GM21360 (cell line): ENCODE measurements around the gene TTC39C.
A peak's percentile ranks its signal among the peaks of the same experiment; 100 is the strongest.
"Not testable (repeated sequence)": the region's sequence is repeated elsewhere in the genome, so short reads cannot be mapped to it uniquely, and the experiment has no call there.

Experiments
- ATAC-seq: cut with Tn5 transposase; IDR thresholded peaks from one replicate; pipeline ENCODE4 v1.9.1; 2021; ENCODE audit warnings: mild to moderate bottlenecking, moderate library complexity; ENCODE audit not compliant: unreplicated experiment

Gene TTC39C

DNA sequence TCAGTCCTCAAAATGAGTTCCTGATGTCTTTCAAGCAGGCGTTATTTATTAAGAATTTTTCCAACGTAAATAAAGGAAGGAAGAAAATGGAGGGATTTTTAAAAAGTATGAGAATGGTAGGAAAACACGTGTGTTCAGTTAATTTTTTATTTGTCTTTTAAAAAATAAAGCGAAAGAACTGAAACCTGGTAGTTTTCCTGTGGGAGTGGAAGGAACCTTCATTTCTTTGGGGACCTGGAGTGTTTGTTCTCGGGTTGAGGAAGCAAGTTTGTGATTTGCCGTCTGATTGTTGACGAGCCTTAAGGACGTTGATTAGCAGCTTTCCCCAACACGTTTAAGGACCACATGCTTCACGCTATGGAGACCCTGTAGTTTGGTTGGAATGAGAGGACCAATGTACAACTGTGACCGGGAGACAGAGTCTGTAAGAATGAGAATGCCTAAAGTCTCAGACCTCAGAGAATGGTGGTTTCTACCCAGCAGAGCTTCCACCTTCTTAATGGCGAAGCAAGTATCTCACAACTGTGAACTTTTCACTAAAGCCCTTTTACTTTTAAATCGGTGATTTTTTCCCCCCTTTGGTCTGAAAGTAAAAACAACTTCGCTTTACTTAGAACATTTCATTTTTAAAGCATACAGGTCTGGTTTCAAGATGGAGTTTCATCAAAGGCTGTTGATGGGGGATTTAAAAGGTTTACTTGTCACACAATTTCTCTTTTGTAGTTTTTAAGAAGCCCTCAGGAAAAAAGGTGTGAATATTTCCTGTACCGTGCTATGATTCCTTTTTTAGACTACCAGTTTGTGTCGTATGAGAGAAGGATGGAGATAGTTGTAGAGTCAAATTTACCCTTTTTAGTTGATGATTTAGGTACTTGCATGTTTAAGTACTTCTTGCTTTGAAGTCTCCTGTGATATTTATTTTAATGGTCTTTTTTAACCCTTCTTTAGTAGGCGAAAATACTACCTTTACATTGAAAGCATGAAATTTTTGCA is 1.4 kb downstream of the TTC39C start:
- ATAC-seq = no peak

DNA sequence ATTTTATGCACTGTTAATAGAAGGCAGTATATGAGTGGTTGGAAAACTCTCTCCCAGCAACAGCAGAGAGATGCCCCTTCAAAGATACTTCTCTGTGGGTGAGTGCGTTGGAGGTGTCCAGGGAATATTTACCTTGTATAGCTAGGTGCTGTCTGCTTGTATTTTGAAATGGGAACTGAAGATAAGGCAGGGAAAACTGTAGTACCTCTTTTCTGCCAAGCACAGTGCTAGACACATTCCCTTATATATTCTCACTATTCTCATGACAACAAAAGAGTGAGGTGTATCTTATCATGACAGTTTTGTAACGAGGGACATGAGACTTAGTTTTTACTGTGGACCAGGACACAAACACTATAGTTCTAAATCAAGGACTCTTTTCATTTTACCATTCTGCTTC is 2.1 kb downstream of the TTC39C start:
- no peak for ATAC-seq

DNA sequence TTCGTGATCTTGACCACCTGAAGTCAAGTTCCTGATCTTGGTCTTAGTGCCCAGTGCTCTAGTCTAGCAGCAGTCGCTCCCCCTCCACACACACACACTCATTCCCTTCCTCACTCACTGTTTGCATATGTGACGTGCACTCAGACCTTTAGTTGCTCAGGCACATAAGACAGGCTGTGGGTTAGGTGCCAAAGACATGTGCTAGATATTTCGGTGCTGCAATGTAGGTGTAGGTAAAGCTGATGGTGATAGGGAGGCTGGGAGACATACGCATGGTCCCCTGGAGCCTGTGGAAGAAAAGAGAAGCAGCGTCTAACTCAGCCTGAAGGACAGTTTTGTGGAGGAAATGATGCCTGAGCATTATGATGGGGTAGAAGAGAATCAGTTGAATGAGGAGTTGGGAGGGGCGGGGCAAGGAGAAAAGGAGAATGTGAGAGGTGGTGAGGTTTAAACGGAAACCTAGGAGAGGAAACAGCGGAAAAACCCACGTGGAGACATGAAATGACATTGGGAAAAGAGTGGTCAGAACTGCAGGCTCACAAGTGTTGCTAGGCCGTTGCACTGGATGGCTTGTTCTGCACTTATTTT is 3.8 kb downstream of the TTC39C start:
- no peak for ATAC-seq

DNA sequence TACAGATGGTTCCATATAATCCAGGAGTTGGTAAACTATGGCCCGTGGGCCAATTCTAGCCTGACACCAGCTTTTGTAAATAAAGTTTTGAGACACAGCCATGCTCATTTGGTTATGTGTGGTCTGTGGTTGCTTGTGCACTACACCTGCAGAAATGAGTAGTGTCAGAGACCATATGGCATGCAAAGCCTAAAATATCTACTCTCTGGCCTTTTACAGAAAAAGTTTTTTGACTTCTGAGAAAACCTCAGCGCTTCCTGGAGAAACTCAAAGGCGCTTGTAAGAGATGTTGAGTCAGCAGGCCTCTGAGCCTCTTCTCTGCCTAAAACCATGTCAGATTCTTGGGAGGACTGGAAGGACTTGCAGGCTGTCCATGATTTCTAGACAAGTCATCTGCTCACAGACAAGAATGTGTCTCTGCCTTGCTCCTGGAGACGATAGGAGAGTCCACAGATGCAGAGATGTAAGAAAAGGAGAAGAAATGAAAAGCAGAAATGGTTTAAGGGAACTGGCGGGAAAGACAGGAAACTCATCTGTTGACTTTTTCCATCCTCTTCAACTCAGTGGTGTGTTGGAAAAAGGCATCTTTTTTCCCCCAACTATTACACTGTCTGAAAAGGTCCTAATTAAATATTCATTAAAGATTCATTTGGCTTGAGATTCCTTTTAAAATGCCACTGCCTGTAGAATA is 5.2 kb downstream of the TTC39C start:
- peak; percentile 69 for ATAC-seq

DNA sequence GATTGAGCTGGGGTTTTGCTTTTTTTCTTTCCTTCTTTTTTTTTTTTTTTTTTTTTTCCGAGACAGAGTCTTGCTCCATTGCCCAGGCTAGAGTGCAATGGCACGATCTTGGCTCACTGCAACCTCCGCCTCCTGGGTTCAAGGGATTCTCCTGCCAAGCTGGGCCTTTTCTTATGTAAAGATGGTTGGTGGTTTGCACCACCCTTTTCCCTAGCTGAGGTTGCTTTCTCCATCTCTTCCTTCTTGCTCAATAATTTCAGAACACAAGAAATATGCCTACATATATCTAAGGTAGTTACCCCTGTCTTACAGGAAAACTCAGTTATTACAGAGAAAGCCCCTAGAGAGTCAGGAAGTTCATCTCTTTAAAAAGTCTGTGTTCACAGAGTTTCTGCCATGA is 7.0 kb downstream of the TTC39C start:
- ATAC-seq = no peak

DNA sequence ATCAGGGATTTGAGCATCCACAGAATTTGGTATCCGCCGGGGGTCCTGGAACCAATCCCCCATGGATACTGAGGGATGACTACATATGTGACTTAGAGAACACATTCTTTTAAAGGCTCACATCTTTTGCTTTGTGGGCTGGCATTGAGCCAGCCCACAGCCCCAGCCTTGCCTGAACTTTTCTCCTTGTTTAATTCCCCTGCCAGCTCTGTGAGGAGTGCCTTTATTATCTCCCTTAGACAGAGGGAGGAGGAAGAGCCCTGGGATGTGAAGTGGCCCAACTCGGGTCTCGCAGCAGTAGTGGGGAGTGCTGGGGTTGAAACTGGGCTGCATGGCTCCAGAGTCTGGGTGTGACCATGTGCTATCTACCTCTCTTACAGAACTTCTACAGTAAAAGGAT is 7.6 kb downstream of the TTC39C start:
- ATAC-seq = no peak

DNA sequence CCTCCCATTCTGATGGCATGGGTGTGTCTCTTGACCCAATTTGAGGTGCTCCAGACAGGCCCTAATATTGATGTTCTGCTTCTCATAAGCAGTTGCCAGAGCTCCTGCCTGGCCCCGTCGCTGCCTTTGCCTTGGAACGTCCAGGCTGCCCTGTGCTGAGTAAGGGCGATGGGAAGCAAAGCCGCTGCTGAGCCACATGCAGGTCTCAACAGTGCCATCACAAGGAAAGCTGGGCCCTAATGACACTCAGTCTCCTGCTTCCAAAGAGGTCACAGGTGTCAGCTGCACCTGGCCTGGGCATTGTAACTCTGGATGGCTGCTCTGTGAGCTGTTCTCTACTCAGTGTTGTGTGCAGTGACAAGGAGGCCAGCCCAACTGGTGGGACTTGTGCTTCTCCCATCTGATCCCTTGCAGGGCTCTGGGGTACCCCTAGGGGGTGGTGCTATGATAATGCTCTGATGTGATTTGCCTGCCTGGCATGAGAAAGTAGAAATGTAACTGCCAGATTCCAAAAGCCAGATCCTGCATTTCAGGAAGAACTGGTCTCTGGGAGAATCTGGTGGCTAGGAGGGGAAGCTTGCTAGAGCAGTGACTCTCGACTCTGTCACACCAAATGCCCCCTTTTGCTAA is 8.7 kb downstream of the TTC39C start:
- no peak for ATAC-seq

DNA sequence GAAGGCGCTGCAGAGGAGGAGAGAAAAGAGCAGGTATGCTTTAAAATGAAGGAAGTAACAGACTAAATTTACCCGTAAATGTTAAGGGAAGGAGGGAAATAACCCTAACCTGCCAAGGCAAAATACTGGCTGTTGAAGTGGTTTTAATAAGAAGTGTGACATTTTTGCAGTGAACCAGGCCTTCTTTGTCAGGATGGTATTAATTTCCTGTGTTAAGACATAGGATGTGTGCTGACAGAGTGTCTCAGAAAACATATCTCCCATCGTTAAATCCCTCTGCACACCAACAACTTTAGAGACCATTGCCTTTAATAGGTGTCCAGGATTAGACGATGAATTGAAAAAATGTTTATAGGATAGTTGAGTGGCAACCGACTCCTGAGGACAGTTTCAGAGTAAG is 9.9 kb downstream of the TTC39C start:
- no peak for ATAC-seq

DNA sequence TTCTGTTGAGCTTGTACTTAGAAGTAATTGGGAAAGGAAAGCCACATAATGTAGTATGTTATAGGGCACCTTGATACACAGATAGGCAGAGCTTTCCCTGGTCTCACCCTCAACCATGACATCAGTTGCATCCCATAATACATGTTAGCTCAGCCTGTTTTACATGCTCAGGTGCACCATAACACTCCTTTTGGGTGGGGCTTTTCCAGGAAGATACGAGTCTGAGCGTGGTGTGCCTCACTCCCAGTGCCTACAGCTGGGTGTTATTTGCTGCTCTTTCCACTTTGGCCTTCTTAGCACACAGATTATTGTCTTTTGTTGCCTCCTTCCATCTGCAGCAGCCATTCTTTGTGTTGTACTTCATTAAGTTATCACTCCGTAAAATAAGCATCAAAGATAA is 11.9 kb downstream of the TTC39C start:
- no peak for ATAC-seq

DNA sequence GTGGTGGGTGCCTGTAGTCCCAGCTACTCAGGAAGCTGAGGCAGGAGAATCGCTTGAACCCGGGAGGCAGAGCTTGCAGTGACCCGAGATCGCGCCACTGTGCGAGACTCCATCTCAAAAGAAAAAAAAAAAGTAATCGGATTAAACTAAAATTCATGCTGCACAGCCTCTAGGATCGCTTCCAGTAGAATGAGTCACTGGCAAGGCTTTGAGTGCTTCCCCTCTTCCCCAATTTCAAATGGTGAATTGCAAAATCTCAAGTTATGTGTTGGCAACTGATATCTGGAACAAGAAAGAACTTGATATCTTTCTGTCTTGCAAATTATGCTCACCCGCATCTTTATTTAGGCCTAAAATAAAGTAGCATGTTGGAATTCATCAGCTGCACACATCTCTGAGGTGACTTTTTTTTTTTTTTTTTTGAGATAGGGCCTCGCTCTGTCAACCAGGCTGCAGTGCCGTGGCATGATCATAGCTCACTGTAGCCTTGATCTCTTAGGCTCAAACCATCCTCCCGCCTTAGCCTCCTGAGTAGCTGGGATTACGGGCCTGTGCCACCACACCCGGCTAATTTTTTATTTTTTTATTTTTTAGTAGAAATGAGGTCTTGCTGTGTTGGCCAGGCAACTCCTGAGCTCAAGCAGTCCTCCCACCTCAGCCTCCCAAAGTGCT is 12.7 kb downstream of the TTC39C start:
- ATAC-seq = no peak

DNA sequence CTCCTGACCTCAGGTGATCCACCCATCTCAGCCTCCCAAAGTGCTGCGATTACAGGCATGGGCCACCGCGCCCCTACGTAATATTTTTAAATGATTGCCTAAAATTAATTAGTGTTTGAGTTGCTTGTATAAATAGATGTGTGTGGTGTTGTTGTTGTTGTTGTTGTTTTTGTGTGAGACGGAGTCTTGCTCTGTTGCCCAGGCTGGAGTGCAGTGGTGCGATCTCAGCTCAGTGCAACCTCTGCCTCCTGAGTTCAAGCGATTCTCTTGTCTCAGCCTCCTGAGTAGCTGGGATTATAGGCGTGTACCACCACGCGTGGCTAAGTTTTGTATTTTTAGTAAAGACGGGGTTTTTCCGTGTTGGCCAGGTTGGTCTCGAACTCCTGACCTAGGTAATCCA is 14.4 kb downstream of the TTC39C start:
- ATAC-seq = not testable (repeated sequence)

DNA sequence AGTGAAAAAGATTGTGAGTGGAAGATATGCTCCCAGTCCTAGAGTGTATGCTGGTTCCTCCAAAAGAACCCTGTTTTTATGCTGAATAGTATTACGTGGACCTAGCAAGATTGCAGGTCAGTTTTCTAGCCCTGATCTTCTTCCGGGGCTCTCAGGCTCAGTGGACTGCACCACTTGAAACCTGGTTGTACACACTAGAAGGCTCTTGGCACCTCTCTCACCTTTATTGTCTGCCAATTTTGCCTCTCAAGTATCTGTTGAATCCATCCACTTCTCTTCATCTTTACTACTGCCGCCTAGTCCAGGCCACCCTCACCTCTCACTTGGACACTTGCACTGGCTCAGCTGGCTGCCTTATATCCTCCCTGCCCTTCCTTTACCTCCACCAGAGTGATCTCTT is 16.8 kb downstream of the TTC39C start:
- no peak for ATAC-seq

DNA sequence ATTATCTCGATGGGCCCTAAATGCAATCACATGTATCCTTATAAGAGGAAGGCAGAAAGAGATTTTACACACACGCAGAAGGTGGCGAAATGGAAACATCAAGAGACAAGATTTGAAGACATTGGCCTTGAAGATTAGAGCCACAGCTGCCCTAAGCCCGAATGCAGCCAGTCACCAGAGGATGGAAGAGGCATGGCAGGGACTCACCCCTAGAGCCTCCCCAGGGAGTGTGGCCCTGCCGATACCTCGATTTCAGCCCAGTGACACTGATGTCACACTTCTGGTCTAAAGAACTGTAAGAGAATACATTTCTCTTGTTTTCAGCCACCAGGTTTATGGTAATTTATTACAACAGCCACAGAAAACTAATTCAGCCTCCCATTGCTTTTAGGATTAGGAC is 17.4 kb downstream of the TTC39C start:
- peak; percentile 64 for ATAC-seq

DNA sequence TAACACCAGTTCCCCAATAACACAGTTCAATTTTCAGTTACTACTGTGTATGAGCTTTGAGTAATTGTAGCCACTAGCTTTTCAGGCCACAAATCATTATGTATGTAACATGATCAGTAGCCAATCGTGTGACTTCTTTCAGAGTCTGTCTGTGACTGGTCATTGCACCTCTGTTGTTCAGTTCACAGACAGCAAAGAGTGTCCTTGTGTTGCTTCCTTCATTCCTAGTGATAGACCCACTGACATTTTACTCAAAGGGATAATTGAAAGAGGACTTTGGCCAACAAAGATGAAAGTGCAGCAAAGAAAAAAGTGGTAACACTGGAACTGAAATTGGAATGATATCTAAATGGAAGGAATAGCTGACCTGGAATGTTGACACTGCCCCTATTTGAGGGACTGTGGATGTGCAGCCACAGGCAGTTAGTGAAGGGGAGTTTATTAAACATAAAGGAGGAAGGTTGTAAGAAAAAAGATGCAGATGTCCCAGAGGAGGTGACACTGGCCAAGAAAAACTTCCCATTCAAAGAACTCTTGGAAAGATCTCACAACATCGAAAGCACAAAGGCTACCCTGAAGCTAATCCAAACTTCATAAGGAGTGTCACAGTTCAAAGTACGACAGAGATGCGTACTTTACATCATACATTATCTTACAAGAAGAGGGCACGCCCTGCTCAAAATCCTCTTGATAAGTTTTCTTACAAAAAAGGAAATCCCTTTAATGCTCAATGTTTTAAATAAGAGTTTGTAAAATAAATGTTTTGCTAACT is 19.3 kb downstream of the TTC39C start:
- no peak for ATAC-seq

DNA sequence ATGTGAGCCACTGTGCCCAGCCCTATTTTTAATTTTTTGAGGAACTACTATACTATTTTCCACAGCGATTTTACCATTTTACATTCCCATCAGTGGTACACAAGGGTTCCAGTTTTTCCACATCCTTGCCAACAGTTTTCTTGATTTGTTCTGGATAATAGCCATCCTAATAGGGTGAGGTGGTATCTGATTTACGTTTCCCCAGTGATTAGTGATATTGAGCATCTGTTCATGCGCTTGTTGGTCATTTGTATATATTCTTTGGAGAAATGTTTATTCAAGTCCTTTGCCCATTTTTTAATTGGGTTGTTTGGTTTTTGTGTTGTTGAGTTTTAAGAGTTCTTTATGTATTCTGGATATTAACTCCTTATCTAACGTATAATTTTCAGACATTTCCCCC is 20.8 kb downstream of the TTC39C start:
- no peak for ATAC-seq

DNA sequence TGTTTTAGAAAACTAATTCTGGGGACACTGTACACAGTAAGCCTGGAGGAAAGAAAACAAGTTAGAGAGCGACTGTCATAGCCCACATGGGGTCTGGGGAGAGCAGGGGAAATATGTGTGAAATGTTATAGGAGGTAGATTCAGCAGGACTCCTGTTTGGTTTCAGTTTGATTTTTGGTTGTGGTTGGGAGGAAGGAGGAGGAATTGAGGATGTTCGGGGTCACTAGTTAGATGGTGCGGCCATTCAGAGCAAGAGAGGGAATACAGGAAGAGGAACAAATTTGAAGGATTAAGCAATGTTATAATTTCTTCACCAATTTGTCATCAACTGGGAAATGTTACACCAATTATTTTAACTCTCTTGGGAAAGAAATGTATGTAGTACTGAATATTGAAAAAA is 25.1 kb downstream of the TTC39C start:
- no peak for ATAC-seq

DNA sequence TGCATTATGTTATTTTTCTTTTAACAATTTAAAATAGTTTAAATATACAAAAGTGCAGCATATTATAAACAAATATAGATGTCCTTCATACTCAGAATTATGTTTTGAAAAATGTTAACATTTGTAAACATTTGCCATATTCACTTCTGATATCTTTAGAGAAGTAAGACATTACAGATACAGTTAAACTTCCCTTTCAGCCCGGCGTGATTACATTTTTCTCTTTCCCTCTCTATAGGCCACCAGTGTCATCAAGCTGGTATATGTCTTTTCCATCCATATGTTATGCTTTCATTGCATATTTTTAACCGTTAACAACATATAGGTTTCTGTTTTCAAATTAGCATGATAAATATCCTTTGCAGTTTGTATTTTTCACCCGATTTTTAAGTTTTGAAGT is 27.1 kb downstream of the TTC39C start:
- ATAC-seq = no peak

DNA sequence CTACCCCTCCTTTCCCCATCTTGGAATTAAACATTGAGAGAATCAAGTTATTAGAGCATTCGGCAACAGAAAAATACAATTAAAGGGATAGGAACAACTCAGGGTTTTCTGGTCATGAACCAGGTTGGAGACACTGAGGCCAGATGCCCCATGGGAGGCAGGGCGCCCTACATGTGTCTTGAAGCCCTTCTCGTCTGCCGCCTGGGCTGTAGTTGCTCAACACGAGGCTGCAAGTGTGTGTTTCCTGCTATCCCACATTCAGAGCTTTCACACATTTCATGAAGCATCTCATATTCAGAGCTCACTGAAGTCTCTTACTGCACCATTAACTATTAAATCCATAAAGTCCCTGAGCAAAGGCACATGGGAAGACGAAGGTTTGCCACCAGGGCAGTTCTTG is 28.8 kb downstream of the TTC39C start:
- ATAC-seq = no peak

DNA sequence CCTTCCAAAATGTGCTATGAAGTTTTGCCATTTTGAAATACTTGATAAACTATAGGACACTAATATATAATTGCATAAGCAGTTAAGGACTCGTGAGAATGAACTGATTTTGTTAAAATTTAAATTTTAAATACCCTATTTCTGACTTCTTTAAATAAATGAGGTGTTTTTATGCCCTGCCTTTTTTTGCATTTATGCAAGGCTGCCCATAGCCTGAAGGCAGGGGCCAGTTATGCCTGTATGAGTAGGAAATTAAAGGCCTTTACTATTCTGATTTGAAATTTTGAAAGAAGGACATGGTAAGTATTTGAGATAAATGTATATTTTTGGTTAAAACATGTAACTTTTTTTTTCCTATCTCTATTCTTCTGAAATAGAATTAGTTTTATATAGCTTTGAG is 33.7 kb downstream of the TTC39C start:
- ATAC-seq = no peak

DNA sequence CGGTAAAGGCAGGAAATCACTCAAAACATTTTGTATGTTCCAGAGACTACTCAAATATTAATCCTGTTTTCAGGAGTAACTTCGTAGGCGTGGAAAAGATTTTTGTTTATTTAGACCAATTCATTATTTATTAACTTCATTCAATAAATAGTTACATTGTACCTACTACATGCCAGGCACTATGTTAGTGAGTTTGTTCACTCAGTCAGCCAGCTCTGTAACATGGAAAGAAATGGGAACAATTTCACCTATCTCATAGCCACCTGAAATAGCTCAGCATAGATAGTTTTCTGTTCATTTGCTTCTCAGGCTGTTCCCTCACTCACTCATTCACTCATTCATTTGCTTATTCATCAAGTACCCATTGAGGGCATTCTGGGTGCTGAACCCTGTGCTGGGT is 34.6 kb downstream of the TTC39C start:
- no peak for ATAC-seq
